Upper lobe of left lung (tissue), 4 donors: ENCODE measurements around the gene SEL1L3.

Source experiments
- CTCF ChIP-seq, 6 experiments: fragments of 450-650 bp in 4 of 6; fragments of 200-600 bp in 2 of 6; sonication (generic) in 2 of 6; IDR thresholded peaks; one replicate each; pipeline ENCODE4 v1.5.1; 2016 to 2019; ENCODE audit warnings: antibody characterized with exemption in 6 of 6
- POLR2AphosphoS5 ChIP-seq, 2 donors: sonication (generic); formaldehyde crosslinking; IDR thresholded peaks; one replicate each; pipeline ENCODE4 v1.5.1; 2017; ENCODE audit warnings: antibody characterized with exemption in 2 of 2

- TF ChIP-seq CTCF (IDR thresholded peaks at IDR 0.05) (no peak), POLR2AphosphoS5 (IDR thresholded peaks at IDR 0.05) (no peak)
Measured at GRCh38 chr4:25775166-25775565, 87.6 kb downstream of the SEL1L3 start.
